ENCODE measurements around the gene PPP1R3F.
"Not testable (repeated sequence)": the region's sequence is repeated elsewhere in the genome, so short reads cannot be mapped to it uniquely, and the experiment has no call there.

PPP1R3F gene

GRCh38 chrX:49276671-49277534 lies 7.3 kb downstream of the PPP1R3F start:
- no peak for DNase-seq

GRCh38 chrX:49277535-49277830 lies 7.9 kb downstream of the PPP1R3F start:
- DNase-seq = no peak

DNA sequence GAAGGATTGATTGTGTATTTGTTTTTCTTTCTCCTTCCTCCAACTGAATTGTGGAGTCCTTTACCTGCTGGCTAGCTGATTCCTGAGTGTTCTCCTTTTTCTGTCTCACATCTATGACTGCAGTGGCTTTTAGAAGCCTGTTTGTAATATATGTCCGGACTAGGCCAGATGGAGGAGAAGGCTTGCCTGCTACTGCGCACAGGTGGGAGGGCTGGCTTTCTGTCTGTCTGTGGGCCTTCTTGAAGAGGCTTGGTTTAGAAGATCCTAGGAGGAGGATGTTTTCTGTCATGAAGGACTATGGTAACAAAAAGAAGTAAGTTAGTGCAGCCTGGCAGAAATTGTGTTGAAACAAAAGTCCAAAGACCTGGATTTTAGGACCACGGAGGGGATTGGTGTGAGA lies 8.5 kb downstream of the PPP1R3F start:
- DNase-seq = no peak

GRCh38 chrX:49282647-49283011 lies 13.0 kb downstream of the PPP1R3F start:
- DNase-seq = no peak

- DNase-seq = no peak
Measured at GRCh38 chrX:49284212-49284611, 14.6 kb downstream of the PPP1R3F start.

DNA sequence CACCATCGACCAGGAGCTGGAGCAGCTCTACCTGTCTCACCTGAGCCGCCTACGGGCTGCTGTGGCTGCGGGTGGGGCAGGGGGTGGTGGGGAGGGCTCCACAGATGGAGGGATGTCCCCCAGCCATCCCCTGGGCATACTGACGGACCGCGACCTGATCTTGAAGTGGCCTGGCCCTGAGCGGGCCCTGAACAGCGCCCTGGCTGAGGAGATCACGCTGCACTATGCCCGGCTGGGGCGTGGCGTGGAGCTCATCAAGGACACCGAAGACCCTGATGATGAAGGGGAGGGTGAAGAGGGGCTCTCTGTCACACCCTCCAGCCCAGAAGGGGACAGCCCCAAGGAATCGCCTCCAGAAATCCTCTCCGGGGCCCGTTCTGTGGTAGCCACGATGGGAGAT lies 16.5 kb downstream of the PPP1R3F start:
- DNase-seq = no peak

DNA sequence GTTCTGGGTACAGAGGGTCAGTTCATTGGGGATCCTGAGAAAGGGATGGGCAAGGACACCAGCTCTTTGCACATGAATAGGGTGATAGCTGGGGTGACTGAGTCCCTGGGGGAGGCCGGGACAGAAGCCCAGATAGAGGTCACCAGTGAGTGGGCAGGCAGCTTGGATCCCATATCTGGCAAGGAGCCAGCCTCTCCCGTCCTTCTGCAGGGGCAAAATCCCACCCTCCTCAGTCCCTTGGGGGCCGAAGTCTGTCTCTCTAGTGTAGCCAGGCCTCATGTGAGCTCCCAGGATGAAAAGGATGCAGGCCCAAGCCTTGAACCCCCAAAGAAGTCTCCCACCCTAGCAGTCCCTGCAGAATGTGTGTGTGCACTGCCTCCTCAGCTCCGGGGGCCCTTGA lies 17.0 kb downstream of the PPP1R3F start:
- no peak for DNase-seq

DNA sequence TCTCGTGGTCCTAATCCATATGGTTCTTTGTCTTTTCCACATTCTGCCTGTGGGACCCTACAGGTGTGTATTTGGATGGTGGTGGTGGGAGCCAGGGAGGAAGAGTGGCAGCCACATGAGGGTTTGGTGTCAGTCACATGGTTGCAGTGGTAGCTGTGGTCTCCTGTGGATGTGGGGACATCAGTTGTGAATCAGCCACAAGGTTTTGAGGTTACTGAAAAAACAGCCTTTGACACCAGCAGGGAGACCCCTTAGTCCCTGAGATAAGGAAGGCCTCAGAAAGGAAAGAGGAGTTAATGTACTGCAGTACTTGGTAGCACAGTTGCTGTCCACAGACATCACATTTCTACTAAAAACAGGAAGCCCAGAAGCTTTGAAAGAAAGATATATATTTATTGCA lies 18.1 kb downstream of the PPP1R3F start:
- DNase-seq = no peak

DNA sequence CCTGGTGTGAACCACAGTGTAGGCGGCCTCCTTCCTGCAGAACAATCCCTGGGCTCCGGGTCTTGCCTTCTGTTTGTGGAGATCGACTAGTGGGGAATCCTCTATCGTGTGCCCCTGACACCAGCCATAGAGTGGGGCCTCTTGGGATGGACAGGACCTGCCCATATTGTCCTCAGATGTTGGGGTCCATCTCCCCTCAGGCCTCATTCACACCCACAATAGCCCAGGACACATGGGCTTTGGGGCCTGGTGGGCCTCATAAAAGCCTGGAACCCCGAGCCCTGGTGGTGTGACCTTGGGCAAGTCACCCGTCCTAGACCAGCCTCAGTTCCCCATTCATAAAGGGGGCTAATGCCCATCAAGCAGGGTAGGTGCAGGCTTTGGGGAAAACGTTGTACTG lies 20.6 kb downstream of the PPP1R3F start:
- DNase-seq = no peak

DNA sequence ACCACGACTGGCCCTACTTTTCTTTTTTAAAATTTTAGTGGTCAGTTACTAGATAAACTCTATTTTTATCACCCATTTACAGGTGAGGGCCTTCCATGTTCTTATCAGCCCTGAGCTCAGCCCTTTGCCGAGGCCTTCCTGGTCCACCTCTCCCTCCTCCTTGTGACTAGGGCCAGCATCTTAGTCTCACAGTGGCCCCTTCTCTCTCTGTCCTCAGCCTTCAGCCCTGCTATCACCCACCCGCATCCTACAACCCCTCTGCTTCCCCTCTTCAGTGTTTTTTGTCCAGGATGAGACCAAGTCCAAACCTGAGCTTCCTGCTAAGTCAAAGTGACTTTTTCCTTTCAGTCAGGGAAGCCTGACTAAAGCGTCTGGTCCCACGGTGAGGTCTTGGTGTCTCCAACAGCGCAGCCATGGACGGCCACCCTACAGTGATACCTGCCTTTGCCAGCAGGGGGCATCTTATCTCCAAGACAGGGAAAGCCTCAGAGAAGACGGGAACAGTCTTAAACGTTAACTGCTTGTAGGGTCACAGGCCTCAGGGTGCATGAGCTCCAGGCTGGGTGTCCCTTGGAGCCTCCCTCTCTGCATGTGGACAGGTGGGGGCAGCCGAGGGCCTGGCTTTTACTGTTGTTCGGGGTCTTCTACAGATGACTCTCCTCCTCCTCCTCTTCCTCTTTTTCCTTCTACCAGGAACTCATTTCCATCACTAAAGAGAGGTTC lies 22.2 kb downstream of the PPP1R3F start:
- DNase-seq = no peak

GRCh38 chrX:49292400-49293362 lies 23.1 kb downstream of the PPP1R3F start:
- DNase-seq = no peak

- not testable (repeated sequence) for DNase-seq
Measured at GRCh38 chrX:49299293-49299692, 29.7 kb downstream of the PPP1R3F start.

GRCh38 chrX:49300703-49301102 lies 31.1 kb downstream of the PPP1R3F start:
- DNase-seq = no peak

DNA sequence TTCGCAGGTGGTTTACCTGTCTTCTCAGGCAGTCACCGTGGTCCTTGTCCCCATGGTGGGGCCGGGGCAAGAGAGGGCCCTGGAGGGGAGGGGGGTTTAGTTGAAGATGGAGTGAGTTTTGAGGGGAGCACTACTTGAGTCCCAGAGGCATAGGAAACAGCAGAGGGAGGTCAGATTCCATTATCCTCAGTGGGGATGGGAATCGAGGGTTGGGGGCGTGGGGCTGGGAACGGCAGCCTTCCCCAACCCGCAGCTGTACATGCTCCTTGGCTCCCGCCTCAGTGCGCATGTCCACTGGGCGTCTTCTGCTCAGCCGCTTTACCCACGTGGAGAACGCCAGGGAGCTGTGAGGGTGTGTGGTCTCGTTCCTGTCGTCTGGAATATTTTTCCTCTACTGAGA lies 33.8 kb downstream of the PPP1R3F start, which contains the start of gene GAGE10:
Gene GAGE10 (plus strand): TSS at position 301 of the 400 bp plus-strand sequence. CDS start 1,214 bp downstream, outside the sequence.
- no peak for DNase-seq

DNA sequence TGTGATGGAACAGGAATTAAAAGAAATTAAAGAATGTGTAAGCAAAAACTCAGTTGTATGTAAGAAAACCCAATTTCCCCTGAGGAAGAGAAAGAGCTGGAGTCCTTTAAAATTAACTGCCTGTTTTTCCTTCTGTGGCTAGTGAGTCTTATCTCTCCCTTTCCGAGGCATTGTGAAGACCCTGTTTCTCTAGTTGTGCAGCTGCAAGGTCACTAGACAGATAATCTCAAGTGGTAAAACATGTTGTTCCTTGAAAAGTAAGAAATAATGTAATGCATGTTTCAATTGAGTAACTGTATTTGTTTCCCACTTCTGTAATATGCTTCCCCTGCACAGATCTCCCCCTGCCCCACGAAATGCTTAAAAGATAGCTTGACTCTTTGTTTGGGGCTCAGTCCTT lies 38.2 kb downstream of the PPP1R3F start:
- not testable (repeated sequence) for DNase-seq

GRCh38 chrX:49308604-49309269 lies 39.1 kb downstream of the PPP1R3F start:
- no peak for DNase-seq

- DNase-seq = no peak
Measured at GRCh38 chrX:49309401-49309981, 39.9 kb downstream of the PPP1R3F start.

GRCh38 chrX:49310371-49310770 lies 40.8 kb downstream of the PPP1R3F start:
- no peak for DNase-seq

GRCh38 chrX:49312176-49312575 lies 42.6 kb downstream of the PPP1R3F start:
- DNase-seq = no peak

DNA sequence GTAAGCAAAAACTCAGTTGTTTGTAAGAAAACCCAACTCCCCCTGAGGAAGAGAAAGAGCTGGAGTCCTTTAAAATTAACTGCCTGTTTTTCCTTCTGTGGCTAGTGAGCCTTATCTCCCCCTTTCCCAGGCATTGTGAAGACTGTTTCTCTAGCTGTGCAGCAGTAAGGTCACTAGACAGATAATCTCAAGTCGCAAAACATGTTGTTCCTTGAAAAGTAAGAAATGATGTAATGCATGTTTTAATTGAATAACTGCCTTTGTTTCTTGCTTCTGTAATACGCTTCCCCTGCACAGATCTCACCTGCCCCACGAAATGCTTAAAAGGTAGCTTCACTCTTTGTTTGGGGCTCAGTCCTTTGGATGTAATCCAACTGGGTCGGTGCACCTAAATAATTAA lies 46.5 kb downstream of the PPP1R3F start:
- DNase-seq = no peak

DNA sequence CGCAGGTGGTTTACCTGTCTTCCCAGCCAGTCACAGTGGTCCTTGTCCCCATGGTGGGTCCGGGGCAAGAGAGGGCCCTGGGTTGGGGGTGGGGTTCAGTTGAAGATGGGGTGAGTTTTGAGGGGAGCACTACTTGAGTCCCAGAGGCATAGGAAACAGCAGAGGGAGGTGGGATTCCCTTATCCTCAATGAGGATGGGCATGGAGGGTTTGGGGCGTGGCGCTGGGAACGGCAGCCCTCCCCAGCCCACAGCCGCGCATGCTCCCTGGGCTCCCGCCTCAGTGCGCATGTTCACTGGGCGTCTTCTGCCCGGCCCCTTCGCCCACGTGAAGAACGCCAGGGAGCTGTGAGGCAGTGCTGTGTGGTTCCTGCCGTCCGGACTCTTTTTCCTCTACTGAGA lies 52.1 kb downstream of the PPP1R3F start, which contains the start of gene GAGE12J:
Gene GAGE12J (plus strand): TSS at position 301 of the 400 bp plus-strand sequence. CDS start 1,157 bp downstream, outside the sequence.
- DNase-seq = not testable (repeated sequence)

- DNase-seq = not testable (repeated sequence)
Measured at GRCh38 chrX:49322266-49322665, 52.7 kb downstream of the PPP1R3F start.

Measured in NCI-H2081 treated with DMSO at 0.1 percent for 48 hours (cell line).